Tongue (tissue), 2 donors: ENCODE data around the gene ANKRD55. TPM values are rescaled to one million over a fixed set of nuclear protein-coding genes. Genes with fewer than 3 reads are reported as not detected.
A peak's percentile ranks its signal among the peaks of the same experiment; 100 is the strongest.
"Not testable (repeated sequence)": the region's sequence is repeated elsewhere in the genome, so short reads cannot be mapped to it uniquely, and the experiment has no call there.

Source experiments
- DNase-seq: peaks from one replicate; pipeline ENCODE4 v3.0.0-alpha.2; 2015
- total RNA-seq: library from RNA; depleted of rRNA; stranded (reverse); fragments of >200 nt; gene quantifications from one replicate; pipeline ENCODE4 v1.2.3, GENCODE V29; 2014

The ANKRD55 gene
- not detected for total RNA-seq

DNA sequence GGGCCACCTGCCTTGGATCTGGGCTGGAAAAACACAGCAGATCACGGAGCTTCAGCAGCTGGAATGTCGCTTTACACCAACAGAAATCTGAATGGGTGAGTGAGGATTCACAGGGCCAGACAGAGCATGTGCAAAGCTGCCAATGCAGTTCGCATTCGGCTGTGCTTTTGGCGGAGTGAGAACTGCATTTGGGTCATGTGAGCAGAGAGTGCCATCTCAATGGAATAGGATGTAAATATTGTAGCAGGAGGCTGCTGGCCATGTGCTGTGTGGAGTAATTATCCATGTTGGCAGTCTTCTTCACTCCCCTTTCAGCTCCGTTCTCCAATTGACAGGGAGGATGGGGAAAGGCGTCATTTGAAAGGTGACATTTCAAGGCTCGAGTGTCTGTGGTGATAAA is at the start of gene ANKRD55:
TSS of gene ANKRD55 (minus strand) at position 101 of the 400 bp plus-strand sequence. CDS start 417 bp downstream, outside the sequence.
- peak; percentile 28 for DNase-seq

DNA sequence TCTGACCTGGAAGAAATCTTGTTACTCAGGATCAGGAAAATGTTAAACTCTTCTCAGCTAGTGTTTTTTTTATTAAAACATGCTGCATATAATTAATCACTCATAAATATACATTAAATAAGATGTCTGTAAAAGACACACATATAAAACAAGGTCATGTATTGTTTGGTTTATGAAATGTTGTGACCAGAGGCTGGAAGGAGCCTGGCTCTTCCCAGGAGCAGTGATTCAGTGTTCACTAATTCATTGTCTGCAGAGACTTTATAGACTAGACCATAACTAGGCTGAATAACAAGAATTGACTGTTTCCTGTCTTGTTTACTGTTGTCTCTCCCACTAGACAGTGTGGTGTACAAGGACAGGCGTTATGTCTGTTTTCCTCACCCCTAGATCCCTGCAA is 49.1 kb upstream of the ANKRD55 start:
- DNase-seq: no peak

DNA sequence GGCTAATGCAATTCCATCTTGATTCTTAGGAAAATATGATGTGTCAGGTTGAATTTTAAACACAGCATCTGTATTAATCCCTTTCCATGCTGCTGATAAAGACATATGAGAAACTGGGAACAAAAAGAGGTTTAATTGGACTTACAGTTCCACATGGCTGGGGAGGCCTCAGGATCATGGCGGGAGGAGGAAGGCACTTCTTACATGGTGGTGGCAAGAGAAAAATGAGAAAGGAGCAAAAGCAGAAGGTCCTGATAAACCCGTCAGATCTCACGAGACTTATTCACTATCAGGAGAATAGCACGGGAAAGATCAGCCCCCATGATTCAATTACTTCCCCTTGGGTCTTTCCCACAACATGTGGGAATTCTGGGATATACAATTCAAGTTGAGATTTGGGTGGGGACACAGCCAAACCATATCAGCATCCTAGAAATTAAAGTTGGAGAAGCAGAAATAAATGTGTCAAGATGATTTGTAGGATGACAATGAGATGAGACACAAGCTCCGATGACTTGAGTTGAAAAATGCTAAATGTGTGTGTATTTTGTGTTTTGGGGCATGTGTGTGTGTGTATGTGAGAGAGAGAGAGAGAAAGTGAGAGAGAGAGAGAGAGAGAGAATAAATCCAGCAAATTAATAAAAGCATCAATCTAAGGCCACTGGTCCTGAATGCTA is 48.5 kb upstream of the ANKRD55 start:
- no peak for DNase-seq

GRCh38 chr5:56279979-56280378 is 46.8 kb upstream of the ANKRD55 start:
- DNase-seq: no peak

DNA sequence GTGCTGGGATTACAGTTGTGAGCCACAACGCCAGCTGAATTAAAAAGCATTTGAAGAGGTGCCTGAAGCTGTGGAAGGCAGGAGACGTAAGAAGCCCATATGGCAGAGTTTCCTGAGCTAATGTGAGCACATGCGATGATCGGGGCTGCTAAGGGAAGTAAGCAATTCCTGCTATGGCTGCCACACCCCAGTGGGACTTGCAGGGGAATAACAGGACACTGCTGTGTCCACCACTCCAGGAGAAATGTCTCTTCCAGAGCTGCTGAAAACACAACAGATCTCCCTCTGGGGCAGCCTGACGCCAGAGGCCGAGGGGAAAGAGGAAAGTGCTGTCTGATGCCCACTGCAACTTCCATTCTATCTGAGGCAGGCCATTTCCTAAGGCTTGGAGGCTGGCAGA is 46.2 kb upstream of the ANKRD55 start:
- no peak for DNase-seq

DNA sequence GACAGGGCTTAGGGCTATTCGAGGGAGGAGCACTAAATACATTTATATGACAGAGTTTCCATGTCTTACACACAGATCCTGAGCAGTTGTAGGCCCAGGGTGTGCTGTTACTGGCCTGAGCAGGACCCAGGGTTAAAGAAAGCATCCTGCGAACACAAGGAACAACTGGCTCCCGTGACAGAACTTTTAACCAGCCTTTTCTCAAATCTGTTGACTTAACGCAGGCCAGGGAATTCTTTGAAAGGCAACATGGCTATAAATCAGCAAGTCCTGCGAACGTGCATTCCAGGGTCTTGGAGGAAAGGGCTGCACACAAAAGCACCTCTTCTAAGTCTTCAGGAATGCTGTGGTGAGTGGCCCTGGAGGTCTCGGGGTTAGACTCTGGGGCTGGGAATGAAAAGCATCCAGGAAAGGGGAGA is 45.2 kb upstream of the ANKRD55 start:
- DNase-seq: no peak

- DNase-seq: no peak
These were observed 44.4 kb upstream of the ANKRD55 start for GRCh38 chr5:56277573-56277972.

DNA sequence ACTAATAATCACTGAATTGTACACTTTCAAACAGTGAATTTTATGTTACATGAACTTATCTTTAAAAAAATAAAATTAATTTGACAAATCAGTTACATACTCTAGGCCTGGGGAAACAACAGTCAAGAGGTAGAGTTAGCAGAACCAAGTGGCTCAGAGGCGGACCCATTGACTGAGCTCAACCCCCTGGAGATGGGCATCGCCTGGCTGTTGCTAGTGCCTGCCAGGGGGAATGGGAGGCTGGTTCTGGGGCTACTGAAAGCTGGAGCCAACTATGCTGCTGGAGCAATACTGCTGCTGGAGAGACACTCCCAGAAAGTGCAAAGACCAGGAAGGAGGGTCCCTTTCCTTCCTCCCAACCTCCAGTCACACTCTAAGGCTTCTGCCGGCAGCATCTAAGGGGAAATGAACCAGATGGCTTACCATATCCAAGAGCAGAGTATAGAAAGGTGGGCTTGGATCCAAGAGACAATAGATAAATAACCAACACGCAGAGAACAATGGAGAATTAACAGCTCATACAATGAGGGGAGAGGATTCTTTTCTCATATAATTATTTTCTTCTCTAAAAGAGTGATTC is 40.3 kb upstream of the ANKRD55 start:
- DNase-seq: no peak

- DNase-seq: no peak
These were observed 39.6 kb upstream of the ANKRD55 start for GRCh38 chr5:56272765-56273164.

DNA sequence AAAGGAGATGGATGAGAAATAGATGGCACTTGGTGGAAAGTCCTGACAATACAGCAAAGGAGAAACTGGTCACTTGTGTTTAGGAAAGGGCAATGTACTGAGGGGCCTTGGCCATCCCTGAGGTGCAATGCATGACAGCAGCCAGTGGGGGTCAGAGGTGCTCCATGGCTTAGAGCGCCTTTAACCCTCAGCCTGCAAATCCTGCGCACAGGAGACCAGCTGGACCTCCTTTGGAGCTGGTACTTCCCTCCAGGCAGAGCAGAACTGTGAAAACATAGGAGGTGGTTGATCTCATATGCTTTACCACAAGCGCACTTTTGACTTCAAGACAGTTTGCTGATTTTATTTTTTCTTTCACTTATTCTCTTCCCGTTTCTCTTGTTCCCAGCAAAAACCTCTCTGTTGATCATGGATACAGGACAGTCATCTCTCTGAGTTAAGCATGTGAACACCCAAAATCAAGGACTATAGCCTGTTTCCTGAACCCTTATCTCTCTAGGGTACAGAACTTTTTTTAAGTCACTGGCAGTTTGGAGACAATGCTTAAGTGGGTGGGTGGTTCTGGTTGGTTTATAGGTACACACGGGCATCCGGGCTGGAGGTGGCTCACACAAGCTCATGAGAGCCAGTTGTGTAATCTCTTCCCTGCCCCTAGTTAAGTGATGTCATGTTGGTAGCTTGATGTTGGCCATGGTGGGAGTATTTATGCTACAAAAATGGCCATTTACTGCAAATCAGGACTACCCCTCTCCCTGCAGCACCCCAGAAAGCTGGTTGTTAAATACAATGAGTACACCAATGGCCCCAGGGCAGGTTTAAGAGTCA is 37.6 kb upstream of the ANKRD55 start:
- peak; percentile 91 for DNase-seq

GRCh38 chr5:56270058-56270457 is 36.9 kb upstream of the ANKRD55 start:
- no peak for DNase-seq

GRCh38 chr5:56269216-56269927 is 36.2 kb upstream of the ANKRD55 start:
- DNase-seq: peak; percentile 49

DNA sequence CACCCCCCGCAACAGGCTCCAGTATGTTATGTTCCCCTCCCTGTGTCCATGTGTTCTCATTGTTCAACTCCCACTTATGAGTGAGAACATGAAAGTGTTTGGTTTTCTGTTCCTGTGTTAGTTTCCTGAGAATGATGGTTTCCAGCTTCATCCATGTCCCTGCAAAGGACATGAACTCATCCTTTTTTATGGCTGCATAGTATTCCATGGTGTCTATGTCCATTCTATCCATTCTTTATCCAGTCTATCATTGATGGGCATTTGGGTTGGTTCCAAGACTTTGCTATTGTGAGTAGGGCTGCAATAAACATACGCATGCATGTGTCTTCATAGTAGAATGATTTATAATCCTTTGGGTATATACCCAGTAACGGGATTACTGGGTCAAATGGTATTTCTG is 35.6 kb upstream of the ANKRD55 start:
- not testable (repeated sequence) for DNase-seq

- DNase-seq: no peak
These were observed 34.7 kb upstream of the ANKRD55 start for GRCh38 chr5:56267856-56268255.

- no peak for DNase-seq
These were observed 31.4 kb upstream of the ANKRD55 start for GRCh38 chr5:56264417-56265025.

GRCh38 chr5:56262279-56262678 is 29.1 kb upstream of the ANKRD55 start:
- no peak for DNase-seq

DNA sequence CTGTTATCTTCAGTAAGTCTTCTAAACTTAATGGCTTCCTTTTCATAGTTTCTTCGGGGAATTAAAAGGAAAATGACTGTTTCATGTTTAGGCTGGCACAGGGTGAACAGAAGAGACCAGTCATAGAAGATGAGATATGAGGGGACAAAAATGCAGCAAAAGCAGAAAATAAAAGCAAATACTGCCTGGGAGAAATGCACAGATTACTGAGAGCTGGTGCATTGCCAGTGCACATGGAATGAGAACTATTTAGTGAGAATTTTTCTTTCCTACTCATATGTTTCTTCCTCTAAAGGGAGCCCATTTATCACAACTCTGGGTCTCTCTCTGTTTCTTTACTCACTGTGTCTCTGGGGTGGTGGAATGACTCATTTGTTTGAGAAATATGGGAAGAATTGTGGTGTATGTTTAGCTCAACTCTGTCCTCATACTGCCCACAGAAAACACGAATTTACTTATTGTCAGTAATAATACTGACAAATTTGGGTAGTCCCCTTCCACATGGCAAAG is 25.9 kb upstream of the ANKRD55 start:
- DNase-seq: no peak

DNA sequence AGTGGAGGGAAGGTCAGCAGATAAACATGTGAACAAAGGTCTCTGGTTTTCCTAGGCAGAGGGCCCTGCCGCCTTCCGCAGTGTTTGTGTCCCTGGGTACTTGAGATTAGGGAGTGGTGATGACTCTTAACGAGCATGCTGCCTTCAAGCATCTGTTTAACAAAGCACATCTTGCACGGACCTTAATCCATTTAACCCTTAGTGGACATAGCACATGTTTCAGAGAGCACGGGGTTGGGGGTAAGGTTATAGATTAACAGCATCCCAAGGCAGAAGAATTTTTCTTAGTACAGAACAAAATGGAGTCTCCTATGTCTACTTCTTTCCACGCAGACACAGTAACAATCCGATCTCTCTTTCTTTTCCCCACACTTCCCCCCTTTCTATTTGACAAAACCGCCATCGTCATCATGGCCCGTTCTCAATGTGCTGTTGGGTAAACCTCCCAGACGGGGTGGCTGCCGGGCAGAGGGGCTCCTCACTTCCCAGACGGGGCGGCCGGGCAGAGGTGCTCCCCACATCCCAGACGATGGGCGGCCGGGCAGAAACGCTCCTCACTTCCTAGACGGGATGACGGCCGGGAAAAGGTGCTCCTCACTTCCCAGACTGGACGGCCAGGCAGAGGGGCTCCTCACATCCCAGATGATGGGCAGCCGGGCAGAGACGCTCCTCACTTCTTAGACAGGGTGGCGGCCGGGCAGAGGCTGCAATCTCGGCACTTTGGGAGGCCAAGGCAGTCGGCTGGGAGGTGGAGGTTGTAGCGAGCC is 24.8 kb upstream of the ANKRD55 start:
- DNase-seq: not testable (repeated sequence)

DNA sequence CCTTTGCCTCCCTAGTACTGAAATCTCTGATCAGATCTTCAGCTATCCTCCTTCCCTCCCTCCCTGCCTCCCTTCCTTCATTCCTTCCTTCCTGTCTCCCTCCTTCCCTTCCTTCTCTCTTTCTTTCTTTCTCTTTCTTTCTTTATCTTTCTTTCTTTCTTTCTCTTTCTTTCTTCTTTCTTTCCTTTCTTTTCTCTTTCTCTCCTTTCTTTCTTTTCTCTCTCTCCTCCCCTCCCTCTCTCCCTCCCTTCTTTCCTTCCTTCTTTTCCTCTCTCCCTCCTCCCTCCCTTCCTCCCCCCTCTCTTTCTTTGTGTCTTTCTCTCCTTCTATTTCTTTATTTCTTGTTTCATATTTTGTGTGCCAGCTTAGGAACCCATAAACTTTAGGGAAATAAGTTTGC is 23.9 kb upstream of the ANKRD55 start:
- no peak for DNase-seq

DNA sequence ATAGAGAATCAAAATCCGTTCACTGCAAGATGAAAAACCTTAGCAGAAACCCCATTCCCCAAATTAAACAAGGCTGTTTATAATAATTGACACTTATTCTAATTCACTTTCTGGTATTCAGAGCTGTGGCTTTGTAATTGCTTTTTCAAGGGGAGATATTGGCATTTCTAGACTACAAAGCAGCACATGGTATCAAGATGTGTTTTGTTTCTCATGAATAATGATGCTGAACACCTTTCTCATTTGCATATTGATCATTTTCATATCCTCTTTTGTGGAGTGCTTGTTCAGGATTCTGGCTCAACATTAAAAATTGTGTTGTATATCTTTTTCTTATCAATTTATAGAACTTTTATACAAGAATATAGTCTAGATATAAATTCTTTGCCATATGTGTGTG is 22.4 kb upstream of the ANKRD55 start:
- no peak for DNase-seq

GRCh38 chr5:56253924-56254323 is 20.8 kb upstream of the ANKRD55 start:
- DNase-seq: no peak
